Stomach (tissue), 9 donors: ENCODE measurements around the gene TPP1. TPM values are rescaled to one million over a fixed set of nuclear protein-coding genes. Genes with fewer than 3 reads are reported as not detected.

Source experiments
- DNase-seq, 2 donors: peaks; one replicate each; pipeline versions ENCODE4 v3.0.0 to v3.0.0-alpha.2; 2013 to 2019
- H3K27ac ChIP-seq, 5 donors: fragments of 200-600 bp in 4 of 5; sonication (generic) in 4 of 5; one replicate each; pipeline ENCODE4 v1.5.1; 2013 to 2019; ENCODE audit warnings: mild to moderate bottlenecking in 1 of 5, moderate library complexity in 1 of 5
- H3K27me3 ChIP-seq, 3 donors: fragments of 200-600 bp; sonication (generic); one replicate each; pipeline ENCODE4 v1.5.1; 2017 to 2019; ENCODE audit warnings: mixed run types in 1 of 3
- H3K36me3 ChIP-seq, 4 donors: fragments of 200-600 bp; sonication (generic); 1 replicate in 3 of 4; 2 replicates in 1 of 4; pipeline ENCODE4 v1.5.1; 2016 to 2019
- H3K4me1 ChIP-seq, 4 donors: fragments of 200-600 bp; sonication (generic); one replicate each; pipeline ENCODE4 v1.5.1; 2016 to 2019
- H3K4me3 ChIP-seq, 4 donors: fragments of 200-600 bp; sonication (generic) in 3 of 4; one replicate each; pipeline ENCODE4 v1.5.1; 2016 to 2019; ENCODE audit warnings: mild to moderate bottlenecking in 1 of 4
- H3K9me3 ChIP-seq, 4 donors: fragments of 200-600 bp; sonication (generic); one replicate each; pipeline ENCODE4 v1.5.1; 2016 to 2019
- EP300 ChIP-seq: sonication (generic); formaldehyde crosslinking; IDR thresholded peaks from one replicate; pipeline ENCODE4 v1.6.1; 2017; ENCODE audit warnings: antibody characterized with exemption
- POLR2A ChIP-seq, 4 donors: fragments of 450-650 bp; IDR thresholded peaks; one replicate each; pipeline ENCODE4 v1.6.1; 2016; ENCODE audit warnings: antibody characterized with exemption in 4 of 4, control low read depth in 2 of 4, mild to moderate bottlenecking in 1 of 4, moderate library complexity in 1 of 4
- POLR2AphosphoS5 ChIP-seq, 3 donors: sonication (generic); formaldehyde crosslinking; IDR thresholded peaks; one replicate each; pipeline ENCODE4 v1.6.1; 2016; ENCODE audit warnings: antibody characterized with exemption in 3 of 3
- WGBS, 5 donors: extraction: QIAGEN DNeasy Blood & Tissue Kit in 3 of 5; methylation state at CpG; one replicate each; pipeline versions ENCODE4 v1.1.5 to v1.1.7; 2013 to 2018; 5-methylcytosine and 5-hydroxymethylcytosine counted together
- intact Hi-C: fragments of 100-400 bp; cut with DNase I; formaldehyde crosslinking; loops from one replicate; pipeline ENCODE4 v1.15.1; 2023; ENCODE audit warnings: low total_unique reads
- polyA plus RNA-seq, 3 donors: library from polyadenylated mRNA; stranded (reverse); fragments of 200-250 nt; gene quantifications; one replicate each; pipeline ENCODE4 v1.2.3, GENCODE V29; 2013
- total RNA-seq, 5 donors: library from RNA; depleted of rRNA; stranded (reverse); fragments of >200 nt; gene quantifications; one replicate each; pipeline versions ENCODE4 v1.1.0 to v1.2.3, GENCODE V29; 2014 to 2016
- TF ChIP-seq, protein P1 (sequence below), 7 experiments: fragments of 450-650 bp in 4 of 7; fragments of 200-600 bp in 3 of 7; sonication (generic) in 3 of 7; IDR thresholded peaks; one replicate each; pipeline ENCODE4 v1.5.1; 2016 to 2019; ENCODE audit warnings: antibody characterized with exemption in 7 of 7, control low read depth in 2 of 7, mild to moderate bottlenecking in 1 of 7
- donor health status: healthy with polysubstance abuse.
- donor health status: Bipolar disorder and iron deficiency.
- donor health status: healthy.

Gene TPP1
- total and polyA plus RNA-seq, 8 donors = 11.9 to 213 (median 46.6) TPM

DNA sequence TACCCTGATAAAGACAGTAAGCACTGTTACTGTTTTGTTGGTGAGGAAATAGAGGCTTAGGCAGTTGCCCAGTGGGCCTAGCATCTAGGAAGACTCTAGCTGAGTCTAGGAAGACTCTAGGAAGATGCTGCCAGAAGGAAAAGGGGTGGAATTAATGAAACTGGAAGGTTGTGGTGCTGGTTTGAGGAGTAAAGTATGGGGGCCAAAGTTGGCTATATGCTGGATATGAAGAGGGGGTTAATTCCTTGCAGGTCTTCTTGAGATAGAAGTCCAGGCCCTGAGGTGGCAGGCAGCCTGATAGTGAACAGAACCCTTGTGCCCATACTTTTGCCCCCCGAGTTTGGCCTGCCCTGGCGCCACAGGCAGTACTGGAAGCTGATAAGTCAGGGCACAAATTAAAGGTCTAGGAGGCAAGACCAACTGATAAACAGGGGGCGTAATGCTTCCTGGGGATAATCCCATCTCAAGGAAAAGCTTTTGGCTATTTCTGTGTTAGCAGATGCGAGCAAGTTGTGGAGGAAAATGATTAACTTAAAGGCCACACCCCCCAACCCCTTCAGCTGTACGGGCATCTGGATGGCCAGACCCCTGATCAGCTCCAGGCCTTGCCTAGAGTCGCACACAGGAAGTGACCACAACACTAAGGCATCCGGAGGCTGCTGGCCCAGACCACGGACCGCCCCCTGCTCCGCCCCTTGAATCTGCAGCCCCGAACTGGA, 12.6 kb downstream of the TPP1 start:
- intact Hi-C loops = loop anchor here (10.0 kb wide), 1 partner anchor 78 kb away; the partner anchor contains the start of gene MRPL17
- H3K36me3 ChIP-seq = peaks cover 31 to 42% (median 38%) of the 10 kb centered on the region in 4 donors
- DNase-seq = peak; percentile 84 to 98
- H3K4me3 ChIP-seq = peak overlapping the region; percentile 21 to 93 (median 52)
- 5 to 12% (median 8%) methylated on average over 9 to 11 of the region's 11 CpGs for WGBS, 5 donors
- H3K4me1 ChIP-seq = peaks cover 68 to 85% (median 78%) of the 10 kb centered on the region in 4 donors
- H3K9me3 ChIP-seq = no peaks in the 10 kb centered on the region
- peak in 1 of 4 donors; percentile 28 for TF ChIP-seq POLR2A (IDR thresholded peaks at IDR 0.05)
- TF ChIP-seq EP300 = no peak
- peak; percentile 83 to 98 (median 92) for TF ChIP-seq POLR2AphosphoS5 (IDR thresholded peaks at IDR 0.05)
- peak overlapping the region; percentile 79 to 100 (median 99) for H3K27ac ChIP-seq
- no peaks in the 10 kb centered on the region for H3K27me3 ChIP-seq

DNA sequence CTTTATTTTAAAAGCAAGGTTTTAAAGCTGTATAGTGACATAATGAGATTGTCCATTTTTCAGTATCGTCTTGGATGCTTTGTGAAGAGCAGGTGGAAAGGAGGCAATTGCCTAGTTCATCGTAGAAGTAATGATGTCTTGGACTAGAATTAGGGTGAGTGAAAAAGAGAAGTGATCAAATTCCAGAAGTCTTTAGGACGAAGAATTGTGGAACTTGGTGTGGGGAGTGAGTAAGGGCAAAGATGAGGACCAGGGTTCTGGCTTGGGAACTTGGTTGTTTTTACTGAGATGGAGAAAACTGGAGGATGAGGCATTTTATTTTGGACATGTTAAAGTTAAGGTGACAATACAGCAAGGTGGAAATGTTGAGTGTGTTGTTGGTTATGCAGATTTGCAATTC, 14.4 kb downstream of the TPP1 start:
- peaks cover 35 to 45% (median 42%) of the 10 kb centered on the region in 4 donors for H3K36me3 ChIP-seq

DNA sequence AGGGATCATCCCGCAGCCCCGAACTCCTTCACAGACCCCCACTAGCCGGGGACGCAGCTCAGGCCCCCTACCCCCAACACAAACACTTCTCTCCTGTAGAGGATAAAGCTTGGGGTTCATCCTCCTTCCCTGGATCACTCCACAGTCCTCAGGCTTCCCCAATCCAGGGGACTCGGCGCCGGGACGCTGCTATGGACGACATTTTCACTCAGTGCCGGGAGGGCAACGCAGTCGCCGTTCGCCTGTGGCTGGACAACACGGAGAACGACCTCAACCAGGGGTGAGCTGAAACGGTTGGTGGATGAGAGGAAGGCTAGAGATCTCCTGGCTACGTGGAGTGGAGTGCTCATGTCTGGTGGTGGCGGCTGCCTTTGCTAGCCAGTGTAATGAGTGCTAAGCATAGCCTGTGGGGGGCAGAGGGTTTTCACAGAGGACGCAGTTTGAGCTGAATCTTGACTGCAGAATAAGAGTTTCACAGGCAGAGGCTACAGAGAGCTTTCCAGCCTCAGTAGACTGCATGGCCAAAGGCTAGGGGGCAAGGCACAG, 15.1 kb downstream of the TPP1 start:
- peak; percentile 45 to 87 for DNase-seq
- TF ChIP-seq EP300 = no peak
- TF ChIP-seq, protein P1, sequence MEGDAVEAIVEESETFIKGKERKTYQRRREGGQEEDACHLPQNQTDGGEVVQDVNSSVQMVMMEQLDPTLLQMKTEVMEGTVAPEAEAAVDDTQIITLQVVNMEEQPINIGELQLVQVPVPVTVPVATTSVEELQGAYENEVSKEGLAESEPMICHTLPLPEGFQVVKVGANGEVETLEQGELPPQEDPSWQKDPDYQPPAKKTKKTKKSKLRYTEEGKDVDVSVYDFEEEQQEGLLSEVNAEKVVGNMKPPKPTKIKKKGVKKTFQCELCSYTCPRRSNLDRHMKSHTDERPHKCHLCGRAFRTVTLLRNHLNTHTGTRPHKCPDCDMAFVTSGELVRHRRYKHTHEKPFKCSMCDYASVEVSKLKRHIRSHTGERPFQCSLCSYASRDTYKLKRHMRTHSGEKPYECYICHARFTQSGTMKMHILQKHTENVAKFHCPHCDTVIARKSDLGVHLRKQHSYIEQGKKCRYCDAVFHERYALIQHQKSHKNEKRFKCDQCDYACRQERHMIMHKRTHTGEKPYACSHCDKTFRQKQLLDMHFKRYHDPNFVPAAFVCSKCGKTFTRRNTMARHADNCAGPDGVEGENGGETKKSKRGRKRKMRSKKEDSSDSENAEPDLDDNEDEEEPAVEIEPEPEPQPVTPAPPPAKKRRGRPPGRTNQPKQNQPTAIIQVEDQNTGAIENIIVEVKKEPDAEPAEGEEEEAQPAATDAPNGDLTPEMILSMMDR (IDR thresholded peaks at IDR 0.05) = peak in 1 of 7 experiments; percentile 6
- TF ChIP-seq POLR2AphosphoS5 (IDR thresholded peaks at IDR 0.05) = peak in 2 of 3 donors; percentile 30 to 46
- WGBS, 5 donors = 0% methylated on average over 17 to 20 of the region's 20 CpGs
- Histone ChIP-seq H3K4me1 (peaks cover 59 to 86% (median 77%) of the 10 kb centered on the region in 4 donors), H3K9me3 (no peaks in the 10 kb centered on the region), H3K27me3 (no peaks in the 10 kb centered on the region), H3K36me3 (peaks cover 35 to 45% (median 42%) of the 10 kb centered on the region in 4 donors), H3K27ac (peak overlapping the region; percentile 94 to 100 (median 99)), H3K4me3 (peak overlapping the region; percentile 73 to 96 (median 92))
- intact Hi-C loops = loop anchor here (10.0 kb wide), 1 partner anchor 81 kb away; the partner anchor contains the start of gene MRPL17

More for the DNA sequence above, 14.4 kb downstream of the TPP1 start:
- peak in 1 of 2 donors; percentile 2 for DNase-seq
- TF ChIP-seq POLR2A (IDR thresholded peaks at IDR 0.05) = no peak
- TF ChIP-seq POLR2AphosphoS5 (IDR thresholded peaks at IDR 0.05) = no peak
- TF ChIP-seq, protein P1 (IDR thresholded peaks at IDR 0.05) = no peak
- no peak for TF ChIP-seq EP300
- Histone ChIP-seq H3K27ac (peak overlapping the region in 4 of 5 donors; percentile 97 to 100 (median 99)), H3K9me3 (no peaks in the 10 kb centered on the region), H3K4me1 (peaks cover 60 to 87% (median 78%) of the 10 kb centered on the region in 4 donors), H3K27me3 (no peaks in the 10 kb centered on the region), H3K4me3 (peak overlapping the region; percentile 73 to 96 (median 92))
- intact Hi-C loops = loop anchor here (10.0 kb wide), 1 partner anchor 80 kb away; the partner anchor contains the start of gene MRPL17
- 12 to 24% (median 18%) methylated on average over 3 of the region's 3 CpGs for WGBS, 5 donors

DNA sequence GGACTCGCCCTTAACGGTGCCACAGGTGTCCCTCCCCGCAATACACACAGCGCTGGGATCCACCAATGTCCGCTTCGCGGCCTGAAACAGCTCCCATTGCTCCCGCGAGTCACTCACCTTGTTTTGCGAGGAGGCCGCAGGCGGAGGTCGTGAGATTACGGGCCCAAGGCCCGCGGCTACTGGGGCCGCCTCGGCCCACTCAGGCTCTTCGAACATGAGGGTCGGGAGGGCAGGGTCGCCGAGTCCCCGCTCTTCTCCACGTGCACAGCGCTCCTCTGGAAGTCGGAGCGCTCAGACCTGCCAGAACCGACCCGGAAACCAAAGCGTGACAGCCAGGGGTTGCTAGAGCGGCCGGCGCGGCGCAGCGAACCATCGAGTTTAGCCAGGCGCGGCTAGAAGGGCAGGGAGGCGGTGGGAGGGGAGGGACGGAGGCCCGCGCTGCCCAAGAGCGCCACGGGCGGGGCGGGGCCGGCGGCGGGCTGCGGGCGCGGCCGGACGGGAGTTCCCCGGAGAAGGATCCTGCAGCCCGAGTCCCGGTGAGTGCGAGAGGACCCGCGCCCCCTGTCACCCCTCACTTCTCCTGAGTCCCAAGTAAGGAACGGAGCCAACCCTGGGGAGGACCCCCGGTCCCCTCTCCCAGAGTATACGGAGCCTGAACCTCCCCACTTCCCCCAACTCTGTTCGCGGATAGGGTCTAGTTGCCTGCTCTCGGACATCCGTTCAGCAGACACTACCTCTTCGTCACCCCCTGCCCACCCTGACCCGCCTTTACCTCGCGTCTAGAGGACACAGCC, 15.7 kb downstream of the TPP1 start, which contains the start of the genes ILK and RRP8:
Gene ILK, plus strand, starts transcription at position 488 of the 794 bp plus-strand sequence. CDS start 498 bp downstream, outside the sequence.
Gene RRP8, minus strand, starts transcription at position 330 of the 794 bp plus-strand sequence. Its CDS starts 114 bp downstream, at position 216.
- H3K9me3 ChIP-seq = no peaks in the 10 kb centered on the region
- TF ChIP-seq EP300 (no peak), POLR2AphosphoS5 (IDR thresholded peaks at IDR 0.05) (peak; percentile 67 to 90 (median 87))
- TF ChIP-seq, protein P1 (IDR thresholded peaks at IDR 0.05) = peak in 3 of 7 experiments; percentile 11 to 39 (median 29)
- H3K36me3 ChIP-seq = peaks cover 31 to 45% (median 42%) of the 10 kb centered on the region in 4 donors
- H3K27ac ChIP-seq = peak within 1 kb of the TSS; percentile 94 to 100 (median 99)
- WGBS, 5 donors = 0 to 1% (median 0%) methylated on average over 43 to 72 of the region's 72 CpGs
- peak within 1 kb of the TSS; percentile 73 to 96 (median 92) for H3K4me3 ChIP-seq
- peak; percentile 94 to 98 for DNase-seq
- H3K4me1 ChIP-seq = peaks cover 53 to 86% (median 80%) of the 10 kb centered on the region in 4 donors
- no peaks in the 10 kb centered on the region for H3K27me3 ChIP-seq
- intact Hi-C loops = loop anchor here (10.0 kb wide), 1 partner anchor 81 kb away; the partner anchor contains the start of gene MRPL17
